HG03439 (cell line): ENCODE results near the gene PDCD11.
"Not testable (repeated sequence)": the region's sequence is repeated elsewhere in the genome, so short reads cannot be mapped to it uniquely, and the experiment has no call there.

Experiments
- ATAC-seq: cut with Tn5 transposase; IDR thresholded peaks from one replicate; pipeline ENCODE4 v1.9.1; 2021; ENCODE audit warnings: mild to moderate bottlenecking, moderate library complexity; ENCODE audit not compliant: unreplicated experiment

The PDCD11 gene

DNA sequence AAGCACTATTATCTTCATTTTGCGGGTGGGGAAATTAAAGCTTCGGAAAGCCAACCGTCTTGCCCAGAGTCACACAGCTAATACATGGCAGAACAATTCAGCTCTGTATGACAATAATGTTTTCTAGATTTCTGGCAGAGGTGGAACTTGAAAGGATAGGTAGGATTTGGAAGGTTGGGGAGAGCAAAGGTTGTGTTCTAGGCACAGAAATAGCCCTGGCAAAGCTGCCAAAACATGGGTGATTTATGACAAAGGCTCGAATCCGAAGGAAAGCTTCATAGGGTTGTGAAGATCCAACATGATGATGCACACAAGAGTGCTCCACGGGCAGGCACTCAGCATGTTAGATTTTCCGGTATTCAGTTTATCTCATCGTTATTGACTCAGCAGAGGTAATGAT lies 19.2 kb downstream of the PDCD11 start:
- no peak for ATAC-seq

DNA sequence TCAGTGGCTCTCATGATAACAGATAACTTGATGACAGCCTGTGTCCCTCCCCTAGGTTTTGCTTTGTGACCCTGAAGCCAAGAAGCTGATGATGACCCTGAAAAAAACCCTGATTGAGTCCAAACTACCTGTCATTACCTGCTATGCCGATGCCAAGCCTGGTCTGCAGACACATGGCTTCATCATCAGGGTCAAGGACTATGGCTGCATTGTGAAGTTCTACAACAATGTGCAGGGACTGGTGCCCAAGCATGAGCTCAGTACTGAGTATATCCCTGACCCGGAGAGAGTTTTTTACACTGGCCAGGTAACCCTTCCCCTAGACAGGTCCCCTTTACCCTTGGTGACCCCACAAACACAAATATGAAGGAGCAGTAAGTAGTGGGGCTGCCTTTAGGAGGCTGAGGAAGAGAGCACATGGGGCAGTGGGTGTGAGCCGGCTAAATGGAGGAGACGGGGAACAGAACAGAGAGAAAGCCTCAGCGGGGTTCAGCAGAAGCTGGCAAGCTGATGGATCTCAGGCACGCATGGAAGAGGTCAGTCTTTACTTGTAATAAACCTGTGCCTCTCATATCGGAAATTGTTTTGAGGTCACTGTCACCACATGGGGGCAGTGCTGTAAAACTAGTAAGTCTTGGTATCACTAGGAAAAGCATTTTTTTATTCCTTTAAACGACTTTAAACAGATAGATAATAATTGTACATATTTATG lies 20.2 kb downstream of the PDCD11 start:
- ATAC-seq: no peak

DNA sequence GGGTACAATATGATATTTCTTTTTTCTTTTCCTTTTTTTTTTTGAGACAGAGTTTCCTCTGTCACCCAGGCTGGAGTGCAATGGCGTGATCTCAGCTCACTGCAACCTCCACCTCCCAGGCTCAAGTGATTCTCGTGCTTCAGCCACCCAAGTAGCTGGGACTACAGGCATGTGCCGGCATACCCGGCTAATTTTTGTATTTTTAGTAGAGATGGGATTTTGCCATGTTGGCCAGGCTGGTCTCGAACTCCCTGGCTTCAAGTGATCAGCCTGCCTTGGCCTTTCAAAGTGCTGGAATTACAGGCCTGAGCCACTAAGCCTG lies 20.7 kb downstream of the PDCD11 start:
- not testable (repeated sequence) for ATAC-seq

DNA sequence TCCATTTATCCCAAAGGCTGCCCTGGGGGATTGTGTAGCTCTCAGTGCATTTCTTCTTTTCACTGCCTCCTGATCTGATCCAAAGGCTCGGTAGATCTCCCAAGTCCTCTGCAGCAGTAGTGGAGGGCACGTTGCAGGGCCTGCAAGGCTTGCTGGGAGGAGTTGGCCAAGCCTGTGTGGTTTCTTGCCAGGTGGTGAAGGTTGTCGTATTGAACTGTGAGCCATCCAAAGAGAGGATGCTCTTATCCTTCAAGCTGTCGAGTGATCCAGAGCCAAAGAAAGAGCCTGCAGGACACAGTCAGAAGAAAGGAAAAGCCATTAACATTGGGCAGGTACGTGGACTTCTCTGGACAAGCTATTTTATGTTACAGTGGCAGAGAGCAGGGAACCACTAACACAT lies 21.2 kb downstream of the PDCD11 start:
- no peak for ATAC-seq

DNA sequence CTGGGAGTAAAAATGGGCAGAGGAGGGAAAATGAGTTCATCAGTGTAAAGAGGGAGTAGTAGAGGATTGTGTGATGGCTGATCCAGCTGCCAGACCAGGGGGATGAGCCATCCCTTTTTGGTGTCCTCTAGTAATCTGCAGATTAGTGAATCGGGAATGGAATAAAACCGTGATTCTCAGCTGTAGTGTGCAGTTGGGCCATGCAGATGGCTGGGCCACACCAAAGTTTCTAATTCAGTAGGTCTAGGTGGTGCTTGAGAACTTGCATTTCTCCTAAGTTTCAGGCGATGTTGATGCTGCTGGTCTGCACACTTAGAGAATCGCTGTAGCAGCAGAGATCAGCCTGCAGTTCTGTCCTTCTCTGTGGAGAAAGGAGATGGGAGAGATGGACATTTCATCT lies 22.7 kb downstream of the PDCD11 start:
- ATAC-seq: no peak

DNA sequence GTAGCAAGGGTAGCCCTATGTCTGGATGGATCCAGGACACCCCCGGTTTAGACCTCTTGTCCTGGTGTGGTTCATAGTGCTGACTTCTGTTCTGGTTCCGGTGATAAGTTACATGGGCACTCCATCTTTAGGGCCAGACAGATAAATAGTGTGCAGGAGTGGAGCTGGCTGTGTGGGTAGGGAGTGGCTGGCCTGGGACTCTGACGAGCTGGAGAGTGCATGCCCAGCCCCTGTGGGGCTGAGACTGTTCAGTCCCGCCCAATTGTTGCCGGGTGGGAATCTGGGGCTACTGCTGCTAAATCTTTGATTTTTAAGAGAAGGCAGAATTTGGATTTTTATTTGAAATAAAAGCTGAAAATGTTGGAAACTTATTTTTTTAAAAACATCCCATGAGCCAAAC lies 27.3 kb downstream of the PDCD11 start:
- ATAC-seq: no peak

DNA sequence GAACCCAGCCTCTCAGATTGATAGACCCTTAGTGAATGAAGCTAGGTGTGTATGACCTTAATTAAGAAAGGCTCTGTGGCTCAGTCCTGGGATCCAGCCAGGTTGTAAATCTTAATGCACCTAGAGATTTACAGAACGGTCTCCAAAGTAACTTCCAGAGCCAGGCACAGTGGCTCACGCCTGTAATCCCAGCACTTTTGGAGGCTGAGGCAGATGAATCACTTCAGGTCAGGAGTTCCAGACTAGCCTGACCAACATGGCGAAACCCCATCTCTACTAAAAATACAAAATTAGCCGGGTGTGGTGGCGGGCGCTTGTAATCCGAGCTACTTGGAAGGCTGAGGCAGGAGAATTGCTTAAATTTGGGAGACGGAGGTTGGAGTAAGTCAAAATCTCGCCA lies 31.4 kb downstream of the PDCD11 start:
- ATAC-seq: no peak

DNA sequence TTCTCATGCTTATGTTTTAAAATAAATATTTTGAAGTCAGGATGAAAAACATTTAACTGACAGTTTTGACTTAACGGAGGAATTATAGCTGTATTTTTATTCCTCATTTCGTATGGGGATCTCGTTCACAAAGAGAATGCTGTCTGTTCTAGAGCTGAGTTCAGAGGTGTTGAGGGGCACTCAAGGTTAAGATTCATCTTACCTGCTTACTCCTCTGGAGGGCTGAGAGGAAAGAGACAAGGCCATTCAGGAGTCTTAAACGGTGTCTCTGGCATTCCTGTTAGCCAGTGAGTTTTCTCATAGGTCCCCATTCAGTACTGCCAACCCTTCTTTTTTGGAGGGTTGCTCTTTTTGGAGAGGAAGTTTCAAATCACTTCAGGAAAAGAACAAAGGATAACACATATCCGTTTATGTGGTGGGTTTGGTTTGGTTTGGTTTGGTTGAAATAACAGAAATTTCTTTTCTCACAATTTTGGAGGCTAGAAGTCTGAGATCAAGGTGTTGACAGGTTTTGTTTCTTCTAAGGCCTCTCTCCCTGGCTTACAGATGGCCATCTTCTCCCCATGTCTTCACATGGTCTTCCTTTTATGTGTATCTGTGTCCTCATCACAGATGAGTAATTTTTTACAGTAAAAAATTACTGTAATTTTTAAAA lies 32.7 kb downstream of the PDCD11 start:
- no peak for ATAC-seq

DNA sequence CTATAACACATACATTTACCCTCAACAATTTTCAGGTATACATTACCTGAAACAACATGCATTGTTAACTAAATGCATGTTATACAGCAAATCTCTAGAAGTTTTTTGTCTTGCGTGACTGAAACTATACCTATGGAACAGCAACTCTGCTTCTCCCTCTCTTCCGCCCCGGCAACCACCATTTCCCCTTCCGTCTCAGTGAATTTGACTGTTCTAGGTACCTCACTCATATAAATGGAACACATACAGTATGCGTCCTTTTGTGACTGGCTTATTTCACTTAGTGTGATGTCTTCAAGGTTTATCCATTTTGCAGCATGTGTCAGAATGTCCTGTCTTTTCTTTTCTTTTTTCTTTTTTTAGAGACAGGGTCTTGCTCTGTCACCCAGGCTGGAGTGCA lies 33.2 kb downstream of the PDCD11 start:
- ATAC-seq: no peak

DNA sequence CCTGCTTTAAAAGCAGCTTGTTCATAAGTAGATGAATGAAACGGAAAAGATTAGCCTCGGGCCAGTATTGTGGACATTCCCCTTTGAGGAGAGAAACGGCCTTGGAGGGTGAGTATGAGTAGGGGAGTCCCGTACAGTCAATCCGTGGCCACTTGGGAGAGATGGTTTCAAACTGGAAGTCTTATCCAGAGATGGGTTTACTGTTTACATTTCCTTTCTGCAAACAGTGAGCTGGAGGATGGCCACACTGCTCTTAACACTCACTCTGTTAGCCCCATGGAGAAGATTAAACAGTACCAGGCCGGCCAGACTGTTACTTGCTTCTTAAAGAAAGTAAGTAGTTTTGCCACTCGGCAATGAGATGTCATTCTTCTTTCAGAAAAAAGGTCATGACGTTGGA lies 35.5 kb downstream of the PDCD11 start:
- no peak for ATAC-seq

DNA sequence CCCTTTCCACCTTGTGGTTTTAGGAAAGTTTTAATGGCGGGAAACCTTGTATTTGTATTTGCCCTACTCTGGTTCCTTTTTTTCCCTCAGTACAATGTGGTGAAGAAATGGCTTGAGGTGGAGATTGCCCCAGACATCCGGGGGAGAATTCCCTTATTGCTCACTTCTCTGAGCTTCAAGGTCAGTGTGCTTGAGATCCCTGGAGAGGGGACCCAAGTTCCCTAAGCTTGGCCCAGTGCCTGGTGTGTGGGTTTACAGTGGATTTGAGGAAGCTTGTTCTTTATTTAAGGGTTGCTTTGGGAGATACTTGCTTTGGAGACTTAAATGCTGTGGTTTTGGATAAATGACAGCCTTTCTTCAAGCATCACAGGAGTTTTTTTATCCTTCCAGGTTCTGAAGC lies 37.4 kb downstream of the PDCD11 start:
- ATAC-seq: no peak

DNA sequence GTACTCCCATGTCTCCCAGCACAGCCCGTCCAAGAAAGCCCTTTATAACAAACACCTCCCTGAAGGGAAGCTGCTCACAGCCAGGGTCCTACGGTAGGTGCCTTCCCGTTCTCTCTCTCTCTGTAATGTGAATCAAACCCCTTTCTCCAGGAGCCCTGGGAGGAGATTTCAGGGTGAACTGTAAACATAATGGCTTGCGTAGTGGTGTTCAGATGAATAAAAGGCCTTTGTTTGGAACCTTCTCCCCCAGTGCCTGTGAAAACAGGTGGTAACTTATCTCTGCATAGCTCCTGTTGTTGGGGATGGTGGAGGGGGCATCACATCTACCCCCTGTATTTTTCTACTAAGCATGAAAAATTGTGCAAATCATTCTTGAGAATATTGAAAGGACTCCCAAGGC lies 43.4 kb downstream of the PDCD11 start:
- ATAC-seq: no peak

DNA sequence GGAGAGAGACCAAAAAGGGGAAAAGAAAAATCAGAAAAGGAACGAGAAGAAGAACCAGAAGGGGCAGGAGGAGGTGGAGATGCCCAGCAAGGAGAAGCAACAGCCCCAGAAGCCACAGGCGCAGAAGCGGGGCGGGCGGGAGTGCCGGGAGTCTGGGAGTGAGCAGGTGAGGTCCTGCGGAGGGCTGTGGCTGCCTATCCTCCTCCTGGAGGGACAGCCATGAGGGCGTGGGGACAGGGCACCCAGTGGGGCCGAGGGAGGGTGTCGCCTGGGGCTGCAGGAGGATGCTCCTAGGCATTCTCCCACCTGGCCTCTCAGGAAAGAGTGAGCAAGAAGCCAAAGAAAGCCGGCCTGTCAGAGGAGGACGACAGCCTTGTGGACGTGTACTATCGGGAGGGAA lies 44.0 kb downstream of the PDCD11 start:
- ATAC-seq: no peak

DNA sequence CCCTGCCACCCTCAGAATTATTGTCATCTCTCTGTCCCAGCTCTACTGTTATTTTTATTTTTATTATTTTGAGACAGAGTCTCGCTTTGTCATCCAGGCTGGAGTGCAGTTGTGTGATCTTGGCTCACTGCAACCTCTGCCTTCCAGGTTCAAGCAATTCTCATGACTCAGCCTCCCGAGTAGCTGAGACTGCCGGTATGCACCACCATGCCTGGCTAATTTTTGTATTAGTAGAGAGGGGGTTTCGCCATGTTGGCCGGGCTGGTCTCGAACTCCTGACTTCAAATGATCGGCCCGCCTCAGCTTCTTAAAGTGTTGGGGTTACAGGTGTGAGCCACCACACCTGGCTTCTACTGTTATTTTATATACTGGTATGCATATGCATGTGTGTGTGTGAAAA lies 44.8 kb downstream of the PDCD11 start:
- no peak for ATAC-seq

DNA sequence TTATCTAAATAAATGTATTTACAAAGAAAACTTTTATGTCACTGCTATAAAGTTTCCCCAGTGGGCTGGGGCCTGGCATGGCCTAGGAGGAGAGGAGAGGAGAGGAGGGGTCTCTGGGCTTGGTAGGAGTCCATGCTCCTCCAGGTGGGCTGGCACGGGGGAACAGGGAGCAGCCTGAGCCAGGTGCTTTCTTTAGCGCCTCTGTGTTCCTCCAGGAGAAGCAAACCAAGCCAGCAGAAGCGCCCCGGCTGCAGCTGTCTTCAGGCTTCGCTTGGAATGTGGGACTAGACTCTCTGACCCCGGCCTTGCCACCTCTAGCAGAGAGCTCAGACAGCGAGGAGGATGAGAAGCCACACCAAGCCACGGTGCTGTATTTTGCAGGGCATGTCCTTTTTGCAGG lies 45.2 kb downstream of the PDCD11 start:
- no peak for ATAC-seq

DNA sequence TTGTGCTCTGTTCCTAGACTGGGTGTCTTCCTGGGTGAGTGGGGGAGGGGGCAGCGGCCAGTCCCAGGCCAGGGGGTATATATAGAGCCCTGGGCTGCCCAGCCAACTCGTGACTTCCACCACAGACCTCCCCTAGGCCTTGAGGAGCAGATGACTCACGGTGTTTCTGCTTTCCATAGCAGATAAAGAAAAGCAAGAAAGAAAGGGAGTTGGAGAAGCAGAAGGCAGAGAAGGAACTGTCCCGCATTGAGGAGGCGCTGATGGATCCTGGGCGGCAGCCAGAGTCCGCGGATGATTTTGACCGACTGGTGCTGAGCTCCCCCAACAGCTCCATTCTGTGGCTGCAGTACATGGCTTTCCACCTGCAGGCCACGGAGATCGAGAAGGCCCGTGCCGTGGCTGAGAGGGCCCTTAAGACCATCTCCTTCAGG lies 45.6 kb downstream of the PDCD11 start:
- no peak for ATAC-seq

DNA sequence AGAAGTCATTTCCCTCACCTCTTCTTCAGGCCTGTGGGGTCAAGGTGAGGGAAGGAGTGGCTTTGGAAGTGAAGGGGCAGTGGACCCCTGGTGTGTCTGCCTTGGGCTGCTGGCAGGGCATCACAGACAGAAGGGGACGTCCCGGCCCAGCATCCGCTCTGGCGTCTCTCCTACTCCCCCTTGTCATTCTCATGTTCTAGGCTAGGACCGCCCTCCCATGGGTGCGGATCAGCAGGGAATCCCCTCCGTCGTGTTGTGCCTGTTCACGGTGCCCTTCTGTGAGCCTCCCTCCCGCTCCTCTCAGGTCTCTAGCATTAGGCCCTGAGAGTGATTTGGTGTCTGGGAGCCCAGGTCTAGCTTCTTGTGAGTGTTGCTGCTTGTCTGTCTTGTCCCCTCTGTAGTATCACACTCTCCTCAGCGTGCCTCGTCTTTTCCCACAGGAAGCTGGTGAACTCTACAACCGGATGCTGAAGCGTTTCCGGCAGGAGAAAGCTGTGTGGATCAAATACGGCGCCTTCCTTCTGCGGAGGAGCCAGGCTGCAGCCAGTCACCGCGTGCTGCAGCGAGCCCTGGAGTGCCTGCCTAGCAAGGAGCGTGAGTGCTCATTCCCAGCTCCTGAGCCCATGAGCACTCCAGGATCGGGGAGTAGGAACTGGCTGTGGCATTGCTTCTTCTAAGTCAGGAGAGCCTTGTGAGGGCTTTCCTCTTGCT lies 47.2 kb downstream of the PDCD11 start:
- ATAC-seq: no peak

DNA sequence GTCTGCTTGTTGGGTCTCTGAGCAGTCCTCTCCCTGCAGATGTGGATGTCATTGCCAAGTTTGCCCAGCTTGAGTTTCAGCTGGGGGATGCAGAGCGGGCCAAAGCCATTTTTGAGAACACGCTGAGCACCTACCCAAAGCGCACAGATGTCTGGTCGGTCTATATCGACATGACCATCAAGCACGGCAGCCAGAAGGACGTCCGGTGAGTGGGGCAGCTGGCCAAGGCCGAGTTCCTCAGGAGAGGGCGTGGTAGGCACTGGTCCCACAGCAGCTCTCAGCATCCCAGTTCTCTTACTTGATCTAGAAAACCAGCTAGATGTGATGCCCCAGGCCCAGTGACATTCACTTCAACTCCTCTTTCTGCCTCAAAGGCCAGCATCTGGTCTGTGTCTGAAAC lies 48.1 kb downstream of the PDCD11 start:
- no peak for ATAC-seq

DNA sequence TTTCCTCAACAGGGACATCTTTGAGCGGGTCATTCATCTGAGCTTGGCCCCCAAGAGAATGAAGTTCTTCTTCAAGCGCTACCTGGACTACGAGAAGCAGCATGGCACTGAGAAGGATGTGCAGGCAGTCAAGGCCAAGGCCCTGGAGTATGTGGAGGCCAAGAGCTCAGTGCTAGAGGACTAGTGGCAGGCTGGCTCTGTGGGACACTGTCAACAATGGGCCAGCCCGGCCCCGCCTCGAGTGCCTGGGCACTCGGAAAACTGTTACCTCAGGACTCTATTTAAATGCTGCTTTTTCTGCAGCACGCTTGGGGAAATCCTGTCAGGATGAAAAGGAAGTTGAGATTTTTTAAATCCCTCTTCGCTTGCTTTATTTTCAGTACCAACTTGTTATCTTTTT lies 48.9 kb downstream of the PDCD11 start:
- ATAC-seq: no peak

DNA sequence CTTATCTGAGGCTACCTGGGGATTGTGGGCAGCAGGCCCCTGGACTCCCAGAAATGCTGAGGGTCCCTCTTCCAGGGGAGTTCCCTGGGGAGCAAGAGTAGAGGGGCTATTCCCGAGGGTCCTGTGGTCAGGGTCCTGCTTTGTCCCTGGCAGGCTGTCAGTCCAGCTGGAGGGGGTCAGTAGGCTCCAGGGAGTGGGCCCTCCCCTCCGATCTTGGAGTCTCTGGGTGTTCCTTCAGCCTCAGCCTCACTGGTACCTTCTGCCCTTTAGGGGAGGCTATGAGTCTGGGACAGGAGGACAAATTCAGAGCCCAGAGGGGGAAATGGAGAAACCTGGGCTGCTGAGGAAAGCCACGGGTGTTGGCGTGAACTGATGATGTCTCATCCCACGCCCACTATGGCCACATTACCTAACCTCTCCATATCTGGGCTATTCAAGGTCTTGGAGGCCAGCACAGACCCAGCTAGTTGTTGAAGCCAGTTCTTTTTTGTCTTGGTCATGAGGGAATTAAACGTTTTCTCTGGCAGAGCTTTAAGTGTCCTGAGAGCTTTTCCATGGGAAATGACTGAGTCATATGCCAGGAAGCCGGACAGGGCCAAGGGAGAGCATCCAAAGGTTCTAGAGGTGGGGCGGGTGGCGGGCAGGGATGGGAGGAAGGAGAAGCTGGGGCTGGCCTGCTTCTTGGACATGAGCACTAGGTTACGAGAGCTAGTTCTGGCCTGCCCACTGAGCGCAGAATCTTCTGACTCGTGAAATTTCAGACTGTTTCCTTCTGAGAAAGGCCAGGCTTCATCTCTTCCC lies 49.5 kb downstream of the PDCD11 start:
- ATAC-seq: no peak

DNA sequence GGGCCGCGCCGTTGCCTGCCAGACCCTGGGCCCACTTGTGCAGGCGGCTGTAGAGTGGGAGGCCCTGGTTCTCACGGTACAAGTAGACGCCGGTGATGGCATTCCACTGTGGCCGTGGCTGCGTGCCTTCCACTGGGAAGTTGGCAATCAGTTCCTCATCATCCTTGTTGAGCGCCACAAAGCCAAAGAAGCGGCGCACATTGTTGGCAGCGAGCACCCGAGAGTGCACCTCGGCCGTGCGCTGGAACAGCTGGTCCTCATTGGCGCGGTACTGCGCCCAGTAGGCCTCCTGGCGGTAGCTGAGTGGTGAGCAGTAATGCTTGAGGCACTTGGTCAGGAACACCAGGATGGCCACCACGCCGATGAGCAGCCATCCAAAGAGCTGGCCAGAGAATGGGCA lies 50.8 kb downstream of the PDCD11 start:
- ATAC-seq: no peak

DNA sequence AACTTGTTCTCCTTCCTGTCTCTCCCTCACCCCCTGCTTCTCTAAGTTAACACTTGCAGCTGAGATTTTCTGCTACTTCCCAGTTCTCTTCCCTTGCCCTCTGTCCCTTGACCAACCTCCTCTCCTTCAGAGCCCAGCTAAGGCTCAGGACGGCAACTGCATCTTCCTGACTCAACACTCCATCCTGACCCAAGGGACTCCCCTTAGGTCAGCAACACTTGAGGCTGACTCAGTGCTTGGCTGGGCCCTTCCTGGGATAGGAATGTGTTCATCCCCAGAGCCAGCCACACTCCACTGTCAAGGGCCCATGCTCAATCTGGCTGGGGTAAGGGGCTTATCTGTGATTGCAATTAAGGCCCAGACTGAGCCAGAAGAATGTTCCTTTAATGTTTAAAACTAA lies 52.3 kb downstream of the PDCD11 start:
- ATAC-seq: no peak
